ENCODE measurements around the gene LIN7B. TPM values are rescaled to one million over a fixed set of nuclear protein-coding genes. Genes with fewer than 3 reads are reported as not detected.

Gene LIN7B
- total and polyA plus RNA-seq, 2 of the 13 experiments (the other 11 are each of a cell fraction or from before 2014, with no cell fraction given): 5.3 to 7.6 TPM

DNA sequence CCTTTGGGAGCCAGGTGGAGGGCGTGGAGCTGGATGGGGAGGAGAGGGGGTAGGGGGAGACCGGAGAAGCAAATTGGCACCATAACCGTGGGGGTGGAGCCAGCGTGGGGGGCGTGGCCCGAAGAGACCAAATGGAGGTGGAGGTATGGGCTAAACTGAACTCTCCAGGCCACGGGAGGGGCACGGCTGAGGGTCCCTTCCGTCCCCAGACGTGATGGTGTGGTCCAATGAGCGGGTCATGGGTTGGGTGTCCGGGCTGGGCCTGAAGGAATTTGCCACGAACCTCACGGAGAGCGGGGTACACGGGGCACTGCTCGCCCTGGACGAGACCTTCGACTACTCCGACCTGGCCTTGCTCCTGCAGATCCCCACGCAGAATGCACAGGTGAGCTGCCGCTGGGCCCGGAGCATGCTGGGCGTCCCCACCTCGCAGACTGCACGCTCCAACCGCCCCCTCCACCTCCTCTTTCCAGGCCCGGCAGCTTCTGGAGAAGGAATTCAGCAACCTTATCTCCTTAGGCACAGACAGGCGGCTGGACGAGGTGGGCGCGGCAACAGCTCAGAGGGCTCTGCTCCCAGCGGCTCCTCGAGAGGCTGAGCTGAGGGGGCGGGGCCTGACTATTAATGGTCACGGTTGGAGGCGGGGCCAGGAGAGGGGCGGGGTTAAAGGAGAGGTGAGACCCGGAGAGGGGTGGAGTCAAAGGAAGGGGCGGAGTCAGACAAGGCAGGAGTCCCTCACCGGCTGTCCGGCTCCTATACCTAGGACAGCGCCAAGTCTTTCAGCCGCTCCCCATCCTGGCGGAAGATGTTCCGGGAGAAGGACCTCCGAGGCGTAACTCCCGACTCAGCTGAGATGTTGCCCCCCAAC, 34.8 kb downstream of the LIN7B start (continued):
- TF ChIP-seq, protein P1, sequence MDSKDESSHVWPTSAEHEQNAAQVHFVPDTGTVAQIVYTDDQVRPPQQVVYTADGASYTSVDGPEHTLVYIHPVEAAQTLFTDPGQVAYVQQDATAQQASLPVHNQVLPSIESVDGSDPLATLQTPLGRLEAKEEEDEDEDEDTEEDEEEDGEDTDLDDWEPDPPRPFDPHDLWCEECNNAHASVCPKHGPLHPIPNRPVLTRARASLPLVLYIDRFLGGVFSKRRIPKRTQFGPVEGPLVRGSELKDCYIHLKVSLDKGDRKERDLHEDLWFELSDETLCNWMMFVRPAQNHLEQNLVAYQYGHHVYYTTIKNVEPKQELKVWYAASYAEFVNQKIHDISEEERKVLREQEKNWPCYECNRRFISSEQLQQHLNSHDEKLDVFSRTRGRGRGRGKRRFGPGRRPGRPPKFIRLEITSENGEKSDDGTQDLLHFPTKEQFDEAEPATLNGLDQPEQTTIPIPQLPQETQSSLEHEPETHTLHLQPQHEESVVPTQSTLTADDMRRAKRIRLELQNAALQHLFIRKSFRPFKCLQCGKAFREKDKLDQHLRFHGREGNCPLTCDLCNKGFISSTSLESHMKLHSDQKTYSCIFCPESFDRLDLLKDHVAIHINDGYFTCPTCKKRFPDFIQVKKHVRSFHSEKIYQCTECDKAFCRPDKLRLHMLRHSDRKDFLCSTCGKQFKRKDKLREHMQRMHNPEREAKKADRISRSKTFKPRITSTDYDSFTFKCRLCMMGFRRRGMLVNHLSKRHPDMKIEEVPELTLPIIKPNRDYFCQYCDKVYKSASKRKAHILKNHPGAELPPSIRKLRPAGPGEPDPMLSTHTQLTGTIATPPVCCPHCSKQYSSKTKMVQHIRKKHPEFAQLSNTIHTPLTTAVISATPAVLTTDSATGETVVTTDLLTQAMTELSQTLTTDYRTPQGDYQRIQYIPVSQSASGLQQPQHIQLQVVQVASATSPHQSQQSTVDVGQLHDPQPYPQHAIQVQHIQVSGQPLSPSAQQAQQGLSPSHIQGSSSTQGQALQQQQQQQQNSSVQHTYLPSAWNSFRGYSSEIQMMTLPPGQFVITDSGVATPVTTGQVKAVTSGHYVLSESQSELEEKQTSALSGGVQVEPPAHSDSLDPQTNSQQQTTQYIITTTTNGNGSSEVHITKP (CRISPR knock-in tag; IDR thresholded peaks at IDR 0.05; ENCODE audit: low read depth): peak; percentile 24; the same call in 1 of the 2 replicates
- TF ChIP-seq ZNF709 (CRISPR knock-in tag; IDR thresholded peaks at IDR 0.05): peak; percentile 77; the same call in 1 of the 2 replicates
- TF ChIP-seq ARNTL (CRISPR knock-in tag; IDR thresholded peaks at IDR 0.05): 0 out of 2 replicates have a peak, but pooled peaks have one; percentile 32
- peak; percentile 37; the same call in 1 of the 2 replicates for TF ChIP-seq ZNF749 (CRISPR knock-in tag; IDR thresholded peaks at IDR 0.05; ENCODE audit: borderline replicate concordance)
- TF ChIP-seq ARNT2 (CRISPR knock-in tag; IDR thresholded peaks at IDR 0.05; ENCODE audit: low read depth): 0 out of 2 replicates have a peak, but pooled peaks have one; percentile 34
- TF ChIP-seq ZBTB7B (CRISPR knock-in tag; IDR thresholded peaks at IDR 0.05): 0 out of 2 replicates have a peak, but pooled peaks have one; percentile 36

- in situ Hi-C loops (cut with HindIII; ENCODE audit: extremely low pct_ligation_motif_present, low pct_unique_long_range_greater_than_20kb): loop anchor here (5.0 kb wide), 1 partner anchor 32 kb away; the partner anchor contains the start of genes C19orf73 and PPFIA3
- FAIRE-seq (no peak), DNase-seq (ENCODE audit: low spot score) (peak; percentile 76), ATAC-seq (peak; percentile 25; the same call in 2 of the 3 replicates)
- peak overlapping the region; percentile 53 to 86 (median 63) for H3K4me3 ChIP-seq (replicated peaks in 1 of 3; ENCODE audit: insufficient read depth in 1 of 3, low read depth in 2 of 3, low read length in 3 of 3)
- intact Hi-C loops (cut with micrococcal nuclease; ENCODE audit: unreplicated experiment): loop anchor here (1.0 to 10.0 kb wide), 3 partner anchors 30 to 55 kb away; partner anchors contain the start of genes C19orf73 and PPFIA3
- H3K4me2 ChIP-seq (ENCODE audit: low read depth, low read length): peak overlapping the region; percentile 94
- H3K9ac ChIP-seq (ENCODE audit: insufficient read depth, low read depth, low read length): peak overlapping the region; percentile 77
- CTCF ChIA-PET (ENCODE audit: low intra/inter-chr PET ratio, low total read pairs): no interaction called here
- no peaks in the 10 kb centered on the region for H3K36me3 ChIP-seq (replicated peaks in 1 of 2; ENCODE audit: control insufficient read depth in 1 of 2, insufficient read depth in 2 of 2, low read length in 2 of 2)
- peak overlapping the region; percentile 77 for H3K27ac ChIP-seq (ENCODE audit: extremely low read length, insufficient read depth, low read length)
- no peaks in the 10 kb centered on the region for H3K9me3 ChIP-seq (ENCODE audit: low read length)
- H3K79me2 ChIP-seq (ENCODE audit: insufficient read depth, low read length): no peaks in the 10 kb centered on the region
- peaks cover 60% of the 10 kb centered on the region for H3K4me1 ChIP-seq (ENCODE audit: insufficient read depth, low read length)
- H3K27me3 ChIP-seq (ENCODE audit: control insufficient read depth in 1 of 2, insufficient read depth in 2 of 2, low read length in 2 of 2): no peaks in the 10 kb centered on the region; a peak in 2 of 5 replicates
- WGBS (ENCODE audit: low lambda C conversion rate): 0% methylated on average over 6 of the region's 23 CpGs
- POLR2A ChIA-PET: interaction anchor here (0.9 to 3.2 kb wide), 9 partner anchors 11 to 342 kb away, joined by 3 to 21 read pairs (median 6); partner anchors contain the start of genes GYS1, LIN7B and RUVBL2
- BruUV-seq (replicated peaks): TSS peak; percentile 81
- H2AFZ ChIP-seq (ENCODE audit: low read length): no peak overlapping the region
- H4K20me1 ChIP-seq (ENCODE audit: insufficient read depth, low read length): no peaks in the 10 kb centered on the region
- TF ChIP-seq, protein P2, sequence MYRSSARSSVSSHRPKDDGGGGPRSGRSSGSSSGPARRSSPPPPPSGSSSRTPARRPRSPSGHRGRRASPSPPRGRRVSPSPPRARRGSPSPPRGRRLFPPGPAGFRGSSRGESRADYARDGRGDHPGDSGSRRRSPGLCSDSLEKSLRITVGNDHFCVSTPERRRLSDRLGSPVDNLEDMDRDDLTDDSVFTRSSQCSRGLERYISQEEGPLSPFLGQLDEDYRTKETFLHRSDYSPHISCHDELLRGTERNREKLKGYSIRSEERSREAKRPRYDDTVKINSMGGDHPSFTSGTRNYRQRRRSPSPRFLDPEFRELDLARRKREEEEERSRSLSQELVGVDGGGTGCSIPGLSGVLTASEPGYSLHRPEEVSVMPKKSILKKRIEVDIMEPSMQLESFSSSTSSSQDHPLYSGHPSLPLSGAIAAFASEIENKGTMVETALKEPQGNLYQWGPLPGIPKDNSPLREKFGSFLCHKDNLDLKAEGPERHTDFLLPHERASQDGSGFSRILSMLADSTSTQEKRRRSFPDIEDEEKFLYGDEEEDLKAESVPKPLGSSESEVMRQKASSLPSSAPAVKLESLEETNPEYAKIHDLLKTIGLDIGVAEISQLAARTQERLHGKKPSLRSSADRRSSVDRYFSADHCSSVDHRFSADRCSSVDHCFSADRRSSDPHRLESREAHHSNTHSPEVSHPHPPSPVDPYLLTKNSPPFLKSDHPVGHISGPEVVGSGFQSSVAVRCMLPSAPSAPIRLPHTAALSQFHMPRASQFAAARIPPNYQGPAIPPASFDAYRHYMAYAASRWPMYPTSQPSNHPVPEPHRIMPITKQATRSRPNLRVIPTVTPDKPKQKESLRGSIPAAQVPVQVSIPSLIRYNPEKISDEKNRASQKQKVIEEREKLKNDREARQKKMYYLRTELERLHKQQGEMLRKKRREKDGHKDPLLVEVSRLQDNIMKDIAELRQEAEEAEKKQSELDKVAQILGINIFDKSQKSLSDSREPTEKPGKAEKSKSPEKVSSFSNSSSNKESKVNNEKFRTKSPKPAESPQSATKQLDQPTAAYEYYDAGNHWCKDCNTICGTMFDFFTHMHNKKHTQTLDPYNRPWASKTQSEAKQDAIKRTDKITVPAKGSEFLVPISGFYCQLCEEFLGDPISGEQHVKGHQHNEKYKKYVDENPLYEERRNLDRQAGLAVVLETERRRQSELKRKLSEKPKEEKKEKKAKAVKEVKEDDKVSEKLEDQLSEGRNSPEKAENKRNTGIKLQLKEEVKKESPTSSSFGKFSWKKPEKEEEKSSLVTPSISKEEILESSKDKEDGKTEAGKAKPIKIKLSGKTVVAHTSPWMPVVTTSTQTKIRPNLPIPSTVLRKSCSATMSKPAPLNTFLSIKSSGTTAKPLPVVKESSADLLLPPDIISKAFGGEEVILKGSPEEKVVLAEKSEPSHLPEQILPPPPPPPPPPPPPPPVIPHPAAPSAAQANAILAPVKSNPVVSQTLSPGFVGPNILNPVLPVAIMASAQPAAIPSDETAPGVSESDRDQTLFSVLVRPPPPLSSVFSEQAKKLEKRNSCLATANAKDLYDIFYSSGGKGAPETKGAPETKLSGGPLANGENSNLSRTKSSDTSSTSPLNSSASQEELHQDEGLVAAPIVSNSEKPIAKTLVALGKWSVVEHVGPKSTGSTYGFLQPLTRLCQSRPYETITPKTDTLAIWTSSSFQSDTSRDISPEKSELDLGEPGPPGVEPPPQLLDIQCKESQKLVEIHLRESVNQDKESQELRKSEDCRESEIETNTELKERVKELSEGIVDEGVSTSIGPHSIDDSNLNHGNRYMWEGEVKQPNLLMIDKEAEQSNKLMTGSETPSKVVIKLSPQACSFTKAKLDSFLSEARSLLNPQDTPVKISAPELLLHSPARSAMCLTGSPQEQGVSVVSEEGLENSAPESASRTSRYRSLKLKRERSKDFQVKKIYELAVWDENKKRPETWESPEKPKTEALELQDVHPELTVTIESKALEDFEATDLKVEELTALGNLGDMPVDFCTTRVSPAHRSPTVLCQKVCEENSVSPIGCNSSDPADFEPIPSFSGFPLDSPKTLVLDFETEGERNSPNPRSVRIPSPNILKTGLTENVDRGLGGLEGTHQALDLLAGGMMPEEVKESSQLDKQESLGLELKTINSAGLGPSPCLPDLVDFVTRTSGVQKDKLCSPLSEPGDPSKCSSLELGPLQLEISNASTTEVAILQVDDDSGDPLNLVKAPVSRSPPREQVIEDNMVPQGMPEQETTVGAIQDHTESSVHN (CRISPR knock-in tag; IDR thresholded peaks at IDR 0.05): no peak
Measured at GRCh38 chr19:49149652-49150105, 35.5 kb downstream of the LIN7B start.

Data from HepG2 (cell line).